ENCODE data around the gene DHX58.

DHX58 gene

GRCh38 chr17:42133461-42134041 lies 21.0 kb upstream of the DHX58 start:
- TF ChIP-seq CTCF (IDR thresholded peaks at IDR 0.05): no peak
- TF ChIP-seq ZFX (IDR thresholded peaks at IDR 0.05; ENCODE audit: borderline replicate concordance): no peak
- H3K27ac ChIP-seq: no peak overlapping the region

GRCh38 chr17:42132941-42133340 lies 20.4 kb upstream of the DHX58 start:
- no peak overlapping the region for H3K27ac ChIP-seq
- TF ChIP-seq CTCF (IDR thresholded peaks at IDR 0.05): no peak
- no peak for TF ChIP-seq ZFX (IDR thresholded peaks at IDR 0.05; ENCODE audit: borderline replicate concordance)

DNA sequence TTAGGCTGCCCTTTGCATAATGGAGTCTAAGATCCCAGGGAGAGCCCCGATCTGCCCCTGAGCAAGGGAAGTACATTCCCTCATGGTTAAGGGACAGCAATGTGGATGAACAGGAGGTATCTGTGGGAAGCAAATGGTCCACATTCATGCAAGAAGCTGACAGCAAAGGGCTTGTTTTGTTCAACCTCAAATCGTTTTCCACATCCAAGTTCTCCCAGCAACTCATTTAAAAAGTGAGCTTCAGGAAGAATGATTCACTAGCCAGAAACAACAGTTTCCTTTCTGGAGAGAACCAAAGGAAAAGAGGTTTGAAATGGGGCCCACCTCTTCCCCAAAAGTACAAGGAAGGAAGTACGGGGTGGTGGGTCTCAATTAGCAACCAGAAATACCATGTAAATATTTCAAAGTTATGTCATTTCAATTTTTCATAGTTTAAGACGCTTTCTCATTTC lies 19.5 kb upstream of the DHX58 start:
- no peak overlapping the region for H3K27ac ChIP-seq
- TF ChIP-seq CTCF (IDR thresholded peaks at IDR 0.05): no peak
- no peak for TF ChIP-seq ZFX (IDR thresholded peaks at IDR 0.05; ENCODE audit: borderline replicate concordance)

- H3K27ac ChIP-seq: no peak overlapping the region
- no peak for TF ChIP-seq ZFX (IDR thresholded peaks at IDR 0.05; ENCODE audit: borderline replicate concordance)
- no peak for TF ChIP-seq CTCF (IDR thresholded peaks at IDR 0.05)
Observed at GRCh38 chr17:42131232-42131631, 18.7 kb upstream of the DHX58 start.

DNA sequence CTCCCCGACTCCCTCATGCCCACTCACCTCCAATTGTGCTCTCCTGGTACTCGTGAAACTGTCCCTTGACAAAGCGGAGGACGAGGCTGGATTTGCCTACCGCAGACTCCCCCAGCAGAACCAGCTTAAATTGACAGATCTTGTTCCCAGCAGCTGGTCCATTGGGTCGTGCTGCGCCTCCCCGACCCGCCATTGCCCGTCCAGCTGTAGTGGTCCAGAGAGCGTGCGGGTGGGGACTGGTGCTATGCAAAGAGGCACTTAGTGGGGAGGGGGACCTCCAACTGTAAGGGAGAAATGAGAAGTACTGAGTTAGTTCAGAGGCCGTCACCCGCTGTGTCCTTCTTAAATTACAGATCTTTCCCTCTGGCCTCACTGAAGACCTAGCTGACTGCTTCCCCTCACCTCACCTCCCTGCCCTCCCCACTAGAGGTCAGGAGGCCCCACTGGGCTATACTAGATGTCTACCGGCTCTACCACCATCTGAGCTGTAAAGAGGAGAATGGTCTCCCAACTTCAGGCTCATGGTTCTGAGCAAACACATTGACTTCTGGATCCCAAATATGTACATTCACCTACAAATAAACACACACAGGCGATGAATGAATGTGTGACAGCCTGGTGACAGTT lies 17.9 kb upstream of the DHX58 start:
- no peak overlapping the region for H3K27ac ChIP-seq

GRCh38 chr17:42129109-42129837 lies 16.8 kb upstream of the DHX58 start:
- TF ChIP-seq CTCF (IDR thresholded peaks at IDR 0.05) (no peak), ZFX (IDR thresholded peaks at IDR 0.05; ENCODE audit: borderline replicate concordance) (no peak)
- no peak overlapping the region for H3K27ac ChIP-seq

More for the DNA sequence above, 17.9 kb upstream of the DHX58 start:
- TF ChIP-seq ZFX (IDR thresholded peaks at IDR 0.05; ENCODE audit: borderline replicate concordance) (no peak), CTCF (IDR thresholded peaks at IDR 0.05) (no peak)

GRCh38 chr17:42127414-42127813 lies 14.9 kb upstream of the DHX58 start:
- no peak overlapping the region for H3K27ac ChIP-seq
- no peak for TF ChIP-seq CTCF (IDR thresholded peaks at IDR 0.05)

Measured in 22Rv1 (cell line).